ENCODE results near the gene SIGLECL1.
"Not testable (repeated sequence)": the region's sequence is repeated elsewhere in the genome, so short reads cannot be mapped to it uniquely, and the experiment has no call there.

The SIGLECL1 gene
- long read RNA-seq, donor 1: 0 reads
- long read RNA-seq, donor 2: 0 reads
- long read RNA-seq, donor 3: 0 reads
- long read RNA-seq, donor 4: 0 reads
- long read RNA-seq, donor 5: 0 reads
- long read RNA-seq, donor 6: 0 reads
- long read RNA-seq, donor 7: 0 reads
- long read RNA-seq, donor 8: 0 reads

DNA sequence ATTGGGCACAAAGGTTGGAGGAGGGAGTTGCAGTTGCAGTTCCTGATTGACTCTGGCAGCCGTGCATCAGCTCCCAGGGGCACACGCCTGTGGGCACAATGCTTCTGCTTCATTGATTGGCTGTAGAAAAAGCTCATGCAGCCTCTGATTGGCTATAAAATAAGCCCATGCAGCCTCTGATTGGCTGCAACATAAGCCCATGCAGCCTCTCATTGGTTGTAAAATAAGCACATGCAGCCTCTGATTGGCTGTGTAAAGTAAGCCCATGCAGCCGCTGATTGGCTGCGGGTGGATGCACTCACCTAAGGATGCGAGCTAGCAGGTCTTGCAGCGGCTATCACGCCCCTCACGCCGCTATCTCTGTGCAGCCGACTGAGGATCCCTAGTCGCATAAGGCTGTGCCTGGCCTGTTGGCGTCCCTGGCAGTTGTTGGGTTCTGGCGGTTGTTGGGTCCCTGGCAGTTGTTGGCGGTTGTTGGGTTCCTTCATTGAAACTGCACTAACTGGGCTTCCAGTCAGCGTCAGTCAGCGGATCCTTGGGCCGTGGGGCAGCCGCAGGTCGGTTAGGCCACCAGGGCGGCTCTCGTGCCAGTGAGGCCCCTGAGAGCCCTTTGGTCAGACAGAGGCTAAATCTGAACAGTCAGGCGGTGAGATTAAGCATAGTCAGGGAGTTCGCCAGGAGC, at the start of gene SIGLECL1:
SIGLECL1 (plus strand) TSS at position 295 of the 682 bp plus-strand sequence. CDS start 12,993 bp downstream, outside the sequence.
- no peak for DNase-seq

- no peak for DNase-seq
Observed at GRCh38 chr19:51201712-51202111, 49.2 kb upstream of the SIGLECL1 start.

DNA sequence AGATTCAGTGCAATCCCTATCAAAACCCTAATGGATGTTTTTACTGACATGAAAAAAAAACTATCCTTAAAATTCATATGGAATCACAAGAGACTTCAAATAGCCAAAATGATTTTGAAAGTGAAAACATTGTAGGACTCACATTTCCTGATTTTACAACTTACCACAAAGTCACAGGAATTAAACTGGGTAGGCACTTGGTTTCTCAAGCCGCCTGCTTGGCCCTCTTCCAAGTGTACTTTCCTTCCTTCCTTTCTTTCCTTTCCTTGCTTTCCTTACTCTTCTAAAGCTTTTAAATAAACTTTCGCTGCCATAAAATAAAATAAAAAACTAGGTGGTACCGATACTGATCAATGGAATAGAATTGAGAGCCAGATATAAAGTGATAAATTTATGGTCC, 47.0 kb upstream of the SIGLECL1 start:
- no peak for DNase-seq

- DNase-seq: no peak
Observed at GRCh38 chr19:51204321-51204720, 46.6 kb upstream of the SIGLECL1 start.

GRCh38 chr19:51207747-51208146, 43.1 kb upstream of the SIGLECL1 start:
- DNase-seq: no peak

DNA sequence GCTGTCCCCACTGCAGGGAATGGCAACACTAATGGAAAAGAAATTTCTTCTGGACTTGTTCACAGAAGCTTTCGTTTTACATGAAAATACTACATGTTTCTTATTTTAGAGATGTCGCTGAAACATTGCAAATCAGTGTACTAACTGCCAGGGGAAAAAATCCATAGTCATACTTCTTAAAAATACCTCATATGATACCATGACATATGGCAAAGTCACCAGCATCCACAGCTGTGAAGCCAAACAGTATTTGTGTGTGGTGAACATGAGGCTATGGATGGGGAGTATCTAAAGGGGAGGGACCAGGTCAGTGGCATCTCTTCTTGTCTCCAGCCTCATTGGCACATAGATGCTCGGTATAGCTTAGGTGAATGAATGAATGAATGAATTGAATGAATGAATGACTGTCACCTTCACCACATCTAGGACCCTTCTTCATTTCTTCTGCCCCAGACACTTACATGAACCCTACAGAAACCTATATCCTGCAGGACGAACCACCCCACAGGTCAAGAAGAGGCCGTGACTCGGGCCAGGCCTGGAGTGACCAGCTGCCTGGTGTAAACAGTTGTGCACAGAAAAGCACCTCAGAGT, 40.6 kb upstream of the SIGLECL1 start:
- no peak for DNase-seq

DNA sequence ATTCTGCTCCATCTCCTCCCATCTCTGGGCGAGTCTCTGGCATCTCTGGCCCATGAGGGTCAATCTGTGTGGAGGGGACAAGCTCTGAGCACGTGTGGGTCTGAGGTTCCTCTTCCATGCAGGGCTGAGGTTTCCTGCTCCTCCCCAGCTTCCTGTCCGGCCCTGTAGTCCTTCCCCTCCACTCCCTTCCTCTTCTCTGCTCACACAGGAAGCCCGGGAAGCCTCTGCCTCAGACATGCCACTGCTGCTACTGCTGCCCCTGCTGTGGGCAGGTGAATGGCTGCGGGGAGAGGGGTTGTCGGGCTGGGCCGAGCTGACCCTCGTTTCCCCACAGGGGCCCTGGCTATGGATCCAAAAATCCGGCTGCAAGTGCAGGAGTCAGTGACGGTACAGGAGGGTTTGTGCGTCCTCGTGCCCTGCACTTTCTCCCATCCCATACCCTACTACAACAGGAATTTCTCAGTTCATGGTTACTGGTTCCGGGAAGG, 40.0 kb upstream of the SIGLECL1 start:
- DNase-seq: not testable (repeated sequence)

- no peak for DNase-seq
Observed at GRCh38 chr19:51211833-51212232, 39.0 kb upstream of the SIGLECL1 start.

DNA sequence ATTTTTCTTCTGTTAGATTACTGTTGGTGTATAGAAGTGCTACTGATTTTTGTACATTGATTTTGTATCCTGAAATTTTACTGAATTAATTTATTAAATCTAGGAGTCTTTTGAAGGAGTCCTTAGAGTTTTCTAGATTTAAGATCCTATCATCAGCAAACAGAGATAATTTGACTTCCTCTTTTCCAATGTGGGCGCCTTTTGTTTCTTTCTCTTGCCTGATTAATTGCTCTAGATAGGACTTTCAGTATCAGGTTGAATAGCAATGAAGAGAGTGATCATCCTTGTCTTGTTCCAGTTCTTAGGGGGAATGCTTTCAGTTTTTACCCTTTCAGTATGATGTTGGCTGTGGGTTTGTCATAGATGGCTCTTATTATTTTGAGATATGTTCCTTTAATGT, 31.6 kb upstream of the SIGLECL1 start:
- DNase-seq: no peak

- no peak for DNase-seq
Observed at GRCh38 chr19:51219971-51220370, 30.9 kb upstream of the SIGLECL1 start.

DNA sequence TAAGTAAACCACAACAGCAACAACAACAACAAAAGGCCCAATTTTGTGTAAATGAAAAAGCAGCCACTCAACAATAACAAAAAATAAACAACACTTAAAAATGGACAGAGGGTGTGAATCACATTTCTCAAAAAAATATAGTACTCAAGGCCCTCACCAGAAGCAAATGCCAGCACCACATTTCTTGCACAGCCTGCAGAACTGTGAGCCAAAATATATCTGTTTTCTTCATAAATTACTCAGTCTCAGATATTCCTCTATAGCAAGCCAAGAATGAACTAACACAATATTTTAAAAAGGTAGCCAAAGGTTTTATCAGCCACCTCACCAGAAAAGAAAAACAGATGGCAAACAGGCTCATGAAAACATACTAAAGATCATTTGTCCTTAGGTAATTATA, 29.9 kb upstream of the SIGLECL1 start:
- DNase-seq: no peak

- DNase-seq: no peak
Observed at GRCh38 chr19:51224163-51224641, 26.7 kb upstream of the SIGLECL1 start.

DNA sequence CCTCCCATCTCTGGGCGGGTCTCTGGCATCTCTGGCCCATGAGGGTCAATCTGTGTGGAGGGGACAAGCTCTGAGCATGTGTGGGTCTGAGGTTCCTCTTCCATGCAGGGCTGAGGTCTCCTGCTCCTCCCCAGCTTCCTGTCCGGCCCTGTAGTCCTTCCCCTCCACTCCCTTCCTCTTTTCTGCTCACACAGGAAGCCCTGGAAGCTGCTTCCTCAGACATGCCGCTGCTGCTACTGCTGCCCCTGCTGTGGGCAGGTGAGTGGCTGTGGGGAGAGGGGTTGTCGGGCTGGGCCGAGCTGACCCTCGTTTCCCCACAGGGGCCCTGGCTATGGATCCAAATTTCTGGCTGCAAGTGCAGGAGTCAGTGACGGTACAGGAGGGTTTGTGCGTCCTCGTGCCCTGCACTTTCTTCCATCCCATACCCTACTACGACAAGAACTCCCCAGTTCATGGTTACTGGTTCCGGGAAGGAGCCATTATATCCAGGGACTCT, 25.9 kb upstream of the SIGLECL1 start, which contains the start of gene CD33:
CD33 (plus strand) TSS at position 183 of the 496 bp plus-strand sequence; CDS start at position 222, 39 bp downstream.
- DNase-seq: not testable (repeated sequence)

GRCh38 chr19:51226067-51226466, 24.8 kb upstream of the SIGLECL1 start:
- no peak for DNase-seq

GRCh38 chr19:51227326-51227725, 23.6 kb upstream of the SIGLECL1 start:
- DNase-seq: no peak

- DNase-seq: no peak
Observed at GRCh38 chr19:51227966-51228365, 22.9 kb upstream of the SIGLECL1 start.

DNA sequence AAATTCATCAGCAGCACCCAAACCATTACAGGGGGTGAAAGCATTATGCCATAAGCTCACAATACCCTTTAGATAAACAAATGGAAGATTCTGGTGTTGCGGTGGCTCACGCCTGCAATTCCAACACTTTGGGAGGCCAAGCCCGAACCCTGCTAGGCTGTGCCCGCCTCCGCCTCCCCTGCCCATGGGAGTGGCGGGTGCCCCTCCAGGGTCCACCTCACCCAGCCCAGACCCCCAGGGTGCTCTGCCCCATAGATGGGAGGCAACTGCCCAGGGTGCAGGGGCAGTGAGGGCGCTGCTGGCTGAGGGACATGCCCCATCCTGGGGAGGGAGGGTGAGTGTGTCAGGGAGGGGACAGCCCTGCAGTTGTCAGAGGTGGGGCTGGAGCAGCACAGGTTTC, 10.0 kb upstream of the SIGLECL1 start:
- no peak for DNase-seq

GRCh38 chr19:51242881-51243630, 7.8 kb upstream of the SIGLECL1 start:
- DNase-seq: no peak

- no peak for DNase-seq
Observed at GRCh38 chr19:51246164-51246552, 4.7 kb upstream of the SIGLECL1 start.

DNA sequence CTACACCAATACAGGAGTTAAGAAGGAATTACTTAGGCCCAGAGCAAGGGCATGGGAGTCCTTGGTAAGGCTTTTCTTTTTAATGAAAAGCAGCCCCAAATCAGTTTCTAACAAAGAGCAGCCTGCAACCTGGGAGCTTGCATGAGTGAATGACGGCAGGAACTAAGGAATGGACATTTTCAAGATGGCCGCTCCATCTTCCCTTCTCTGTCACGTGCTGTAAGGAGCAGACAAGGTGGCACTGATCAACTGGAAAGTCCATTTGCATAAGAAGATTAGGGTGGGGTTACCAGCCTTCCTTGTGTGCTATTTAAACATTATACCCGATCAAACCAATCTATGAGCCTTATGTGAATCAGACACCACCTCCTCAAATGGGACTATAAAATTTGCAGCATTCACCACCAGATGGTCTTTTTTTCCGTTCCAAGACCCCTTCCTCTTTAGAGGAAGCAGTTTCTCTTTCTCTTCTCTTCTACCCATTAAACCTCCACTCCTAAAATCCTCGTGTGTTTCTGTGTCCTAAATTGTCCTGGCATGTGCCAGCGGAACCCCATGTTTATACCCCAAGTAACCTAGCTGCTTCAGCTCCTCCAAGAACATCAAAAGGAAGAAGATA, 2.8 kb upstream of the SIGLECL1 start:
- DNase-seq: no peak

DNA sequence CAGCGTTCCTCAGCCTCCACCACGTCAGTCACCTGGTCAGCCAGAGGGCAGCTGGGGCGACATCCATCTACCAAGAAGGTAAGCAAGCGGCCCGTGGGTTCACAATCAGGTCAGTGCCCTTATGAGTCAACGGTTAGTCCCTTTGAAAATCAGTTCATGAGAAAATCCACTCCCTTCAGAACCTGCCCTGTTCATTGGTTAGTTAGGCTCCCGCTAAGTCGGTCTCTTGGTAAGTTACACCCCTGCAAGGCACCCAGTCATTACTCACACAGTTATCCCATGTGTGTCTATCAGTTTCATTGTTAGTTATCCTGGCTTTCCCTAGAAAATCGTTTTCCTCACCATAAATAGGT, 564 bp downstream of the SIGLECL1 start:
- DNase-seq: no peak

Data from right kidney (tissue), 9 donors.